Epithelial cell of proximal tubule (primary cell): ENCODE data around the gene AFF3. TPM values are rescaled to one million over a fixed set of nuclear protein-coding genes. Genes with fewer than 3 reads are reported as not detected.

Experiments
- DNase-seq: peaks from one replicate; pipeline ENCODE4 v3.0.0-alpha.2; 2011; ENCODE audit warnings: low read depth
- H3K4me3 ChIP-seq: 2 replicates; pipeline ENCODE4 v1.5.1; 2011; ENCODE audit warnings: low read depth, mild to moderate bottlenecking, low read length
- total RNA-seq: library from RNA; depleted of rRNA; stranded (reverse); fragments of >200 nt; gene quantifications from 2 replicates; pipeline ENCODE4 v1.2.3, GENCODE V29; 2015
- TF ChIP-seq, protein P1 (sequence below): conservative IDR thresholded peaks from 2 replicates; pipeline ENCODE4 v1.5.1; 2012; ENCODE audit warnings: low read depth, mild to moderate bottlenecking, low read length

Gene AFF3
- total RNA-seq, 1 donor from 2014 or later, result 0.35 TPM

GRCh38 chr2:100045000-100045399 is 97.4 kb downstream of the AFF3 start:
- H3K4me3 ChIP-seq, result no peak overlapping the region
- no peak for DNase-seq
- TF ChIP-seq, protein P1, sequence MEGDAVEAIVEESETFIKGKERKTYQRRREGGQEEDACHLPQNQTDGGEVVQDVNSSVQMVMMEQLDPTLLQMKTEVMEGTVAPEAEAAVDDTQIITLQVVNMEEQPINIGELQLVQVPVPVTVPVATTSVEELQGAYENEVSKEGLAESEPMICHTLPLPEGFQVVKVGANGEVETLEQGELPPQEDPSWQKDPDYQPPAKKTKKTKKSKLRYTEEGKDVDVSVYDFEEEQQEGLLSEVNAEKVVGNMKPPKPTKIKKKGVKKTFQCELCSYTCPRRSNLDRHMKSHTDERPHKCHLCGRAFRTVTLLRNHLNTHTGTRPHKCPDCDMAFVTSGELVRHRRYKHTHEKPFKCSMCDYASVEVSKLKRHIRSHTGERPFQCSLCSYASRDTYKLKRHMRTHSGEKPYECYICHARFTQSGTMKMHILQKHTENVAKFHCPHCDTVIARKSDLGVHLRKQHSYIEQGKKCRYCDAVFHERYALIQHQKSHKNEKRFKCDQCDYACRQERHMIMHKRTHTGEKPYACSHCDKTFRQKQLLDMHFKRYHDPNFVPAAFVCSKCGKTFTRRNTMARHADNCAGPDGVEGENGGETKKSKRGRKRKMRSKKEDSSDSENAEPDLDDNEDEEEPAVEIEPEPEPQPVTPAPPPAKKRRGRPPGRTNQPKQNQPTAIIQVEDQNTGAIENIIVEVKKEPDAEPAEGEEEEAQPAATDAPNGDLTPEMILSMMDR, result no peak

- DNase-seq, result no peak
- H3K4me3 ChIP-seq, result no peak overlapping the region
- TF ChIP-seq, protein P1, result no peak
These were observed 98.5 kb downstream of the AFF3 start for GRCh38 chr2:100043891-100044255.

GRCh38 chr2:100043081-100043890 is 99.1 kb downstream of the AFF3 start:
- DNase-seq, result no peak
- H3K4me3 ChIP-seq, result no peak overlapping the region
- TF ChIP-seq, protein P1, result no peak

- TF ChIP-seq, protein P1, result no peak
- no peak for DNase-seq
- no peak overlapping the region for H3K4me3 ChIP-seq
These were observed 99.8 kb downstream of the AFF3 start for GRCh38 chr2:100042562-100042961.

- DNase-seq, result no peak
- TF ChIP-seq, protein P1, result no peak
- H3K4me3 ChIP-seq, result no peak overlapping the region
These were observed 100.4 kb downstream of the AFF3 start for GRCh38 chr2:100041946-100042345.

DNA sequence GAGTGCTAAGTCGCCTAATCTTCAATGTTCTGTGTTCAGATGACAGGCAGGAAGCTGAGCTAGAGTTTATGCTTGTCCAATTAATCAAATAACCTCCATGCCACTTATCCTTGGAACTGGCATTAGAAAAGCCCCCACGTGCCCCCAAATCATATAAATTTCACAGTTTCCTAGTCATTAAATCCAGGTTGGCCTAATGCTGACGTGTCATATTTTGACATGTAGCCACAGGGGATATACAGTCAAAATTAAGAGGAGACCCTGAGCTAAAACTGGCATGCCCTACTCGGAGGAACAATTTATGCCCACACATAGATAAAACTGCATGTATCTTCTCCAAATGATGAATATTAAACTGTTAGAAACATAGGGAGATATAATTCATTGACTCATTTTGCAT is 101.0 kb downstream of the AFF3 start:
- TF ChIP-seq, protein P1, result no peak
- H3K4me3 ChIP-seq, result no peak overlapping the region
- DNase-seq, result no peak

GRCh38 chr2:100040906-100041305 is 101.5 kb downstream of the AFF3 start:
- no peak overlapping the region for H3K4me3 ChIP-seq
- TF ChIP-seq, protein P1, result no peak
- no peak for DNase-seq
